GM19372 (cell line): ENCODE measurements around the gene RINT1.

Experiments used
- ATAC-seq: cut with Tn5 transposase; IDR thresholded peaks from one replicate; pipeline ENCODE4 v1.9.1; 2021; ENCODE audit warnings: mild to moderate bottlenecking, low read depth, moderate library complexity; ENCODE audit not compliant: unreplicated experiment

Gene RINT1

DNA sequence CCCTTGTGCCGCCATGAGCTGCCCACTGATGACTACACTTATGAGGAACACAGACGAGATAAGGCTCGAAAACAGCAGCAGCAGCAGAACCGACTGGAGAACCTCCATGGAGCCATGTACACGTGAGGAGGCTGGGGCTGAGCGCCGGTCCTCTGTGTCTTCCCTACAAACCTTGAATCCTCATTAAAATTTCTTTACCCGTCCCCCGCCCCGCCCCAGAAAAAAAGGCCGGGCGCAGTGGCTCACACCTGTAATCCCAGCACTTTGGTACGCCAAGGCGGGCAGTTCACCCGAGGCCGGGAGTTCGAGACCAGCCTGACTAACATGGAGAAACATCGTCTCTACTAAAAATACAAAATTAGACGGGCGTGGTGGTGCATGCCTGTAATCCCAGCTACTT is 1.5 kb upstream of the RINT1 start:
- no peak for ATAC-seq

DNA sequence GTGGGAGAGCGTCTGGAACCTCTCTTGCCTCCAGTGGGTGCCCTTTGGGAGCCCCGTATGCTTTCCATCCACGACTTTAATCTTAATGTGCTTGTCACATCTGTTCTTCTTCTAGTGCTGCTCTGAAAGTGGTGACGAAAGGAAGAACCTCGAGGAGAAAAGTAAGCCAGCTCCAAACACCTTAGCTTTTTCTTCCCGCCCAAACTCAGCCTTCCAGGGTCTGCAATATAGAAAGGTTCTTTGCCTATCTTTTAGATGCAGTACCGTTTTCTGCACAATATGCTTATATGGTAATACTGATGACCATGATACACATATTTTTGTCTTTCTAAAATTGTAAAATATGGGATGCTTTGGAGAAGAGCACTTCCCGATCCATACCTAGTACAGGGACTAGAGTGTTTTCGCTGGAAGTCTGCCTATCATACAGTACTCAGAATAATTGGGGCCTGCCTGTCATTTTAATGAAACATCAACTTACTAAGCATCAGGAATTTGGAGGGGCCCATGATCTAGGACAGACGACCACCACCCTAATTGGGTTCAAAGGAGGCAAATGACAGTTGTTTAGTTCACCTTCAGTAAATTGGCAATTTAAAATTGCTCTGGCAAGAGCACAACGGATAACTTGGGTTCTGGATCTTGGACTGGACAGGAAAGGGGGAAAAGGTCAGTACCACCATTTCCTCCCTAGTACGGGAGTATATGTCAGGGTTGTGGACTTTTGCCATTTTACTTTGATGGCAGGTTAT is 884 bp downstream of the RINT1 start:
- no peak for ATAC-seq

DNA sequence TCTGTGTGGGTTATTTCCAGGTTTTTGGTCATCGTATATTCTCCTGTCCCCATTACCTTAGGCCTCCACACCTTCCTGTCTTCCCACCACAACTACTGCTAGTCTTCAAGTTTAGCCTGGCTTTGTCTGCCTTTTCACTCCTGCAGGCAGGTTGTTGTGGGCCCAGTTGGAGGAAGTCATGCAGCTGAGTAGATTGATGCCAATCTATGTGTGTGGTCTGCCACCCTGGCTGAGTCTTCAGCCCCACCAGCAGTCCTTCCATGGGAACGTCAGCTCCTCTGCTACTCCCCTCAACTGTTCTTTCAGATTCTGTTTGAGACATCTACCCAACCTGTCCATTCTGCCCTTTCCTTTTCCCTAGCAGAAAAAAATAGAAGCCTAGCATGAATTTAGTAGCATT is 6.3 kb downstream of the RINT1 start:
- no peak for ATAC-seq

DNA sequence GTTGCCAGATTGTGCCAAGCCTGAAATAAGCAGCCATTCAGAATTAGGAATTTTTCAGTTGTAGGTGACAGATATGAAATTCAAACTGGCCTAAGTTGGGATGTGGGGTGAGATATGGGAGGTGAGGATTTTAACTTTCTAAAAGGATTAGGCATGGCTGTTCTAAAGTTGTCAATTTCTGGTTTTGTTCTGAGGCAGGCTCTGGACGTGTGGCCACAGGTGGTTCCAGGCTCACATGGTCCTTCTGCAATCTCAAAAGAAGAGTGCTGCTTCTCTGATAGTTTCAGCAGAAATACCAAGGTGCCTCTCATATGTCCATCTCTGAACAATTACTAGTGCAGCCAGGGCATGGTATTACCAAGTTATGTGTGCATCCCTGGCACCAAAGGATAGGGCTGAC is 27.9 kb downstream of the RINT1 start:
- ATAC-seq, result no peak

DNA sequence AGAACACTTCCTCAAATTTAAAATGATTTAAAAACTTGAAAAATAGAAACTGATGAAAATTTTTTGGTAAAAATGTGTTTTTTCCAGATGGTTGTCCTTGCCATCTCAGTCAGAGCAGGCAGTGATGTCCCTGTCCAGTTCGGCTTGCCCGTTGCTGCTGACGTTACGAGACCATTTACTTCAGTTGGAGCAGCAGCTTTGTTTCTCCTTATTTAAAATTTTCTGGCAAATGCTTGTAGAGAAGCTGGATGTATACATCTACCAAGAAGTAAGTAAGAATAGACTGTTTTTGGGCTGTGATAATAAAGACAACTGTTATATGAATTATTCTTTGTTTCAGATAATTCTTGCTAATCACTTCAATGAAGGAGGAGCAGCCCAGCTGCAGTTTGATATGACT is 33.2 kb downstream of the RINT1 start:
- ATAC-seq, result no peak

DNA sequence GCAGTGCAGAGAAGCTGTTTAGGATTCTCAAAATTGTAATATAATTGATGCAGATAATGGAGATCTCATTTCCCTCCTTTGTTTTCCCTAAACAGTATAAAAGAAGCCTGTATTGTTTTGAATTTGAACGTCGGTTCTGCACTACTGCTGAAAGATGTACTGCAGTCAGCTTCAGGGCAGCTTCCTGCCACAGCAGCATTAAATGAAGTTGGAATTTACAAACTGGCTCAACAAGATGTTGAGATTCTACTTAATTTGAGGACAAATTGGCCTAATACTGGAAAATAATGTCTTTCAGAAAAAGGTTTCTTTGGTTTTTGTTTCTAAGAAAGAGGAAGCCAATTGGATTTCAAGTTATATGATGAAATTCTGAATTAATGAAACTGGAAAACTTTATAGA is 35.0 kb downstream of the RINT1 start:
- ATAC-seq, result no peak

DNA sequence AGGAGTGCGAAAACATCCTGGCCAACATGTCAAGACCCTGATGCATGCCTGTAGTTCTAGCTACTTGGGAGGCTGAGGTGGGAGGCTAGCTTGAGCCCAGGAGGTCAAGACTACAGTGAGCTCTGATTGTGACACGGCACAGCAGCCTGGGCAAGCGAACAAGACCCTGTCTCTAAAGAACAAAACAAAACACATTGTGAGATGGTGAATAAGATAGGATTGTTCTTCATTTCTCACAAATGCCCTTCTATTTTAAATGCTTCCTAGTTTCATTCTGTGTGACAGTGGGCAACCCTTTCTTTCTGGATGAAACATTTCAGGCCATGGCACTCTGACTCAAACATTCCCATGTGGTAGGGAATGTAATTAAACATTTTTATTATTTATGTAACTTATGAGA is 35.8 kb downstream of the RINT1 start:
- no peak for ATAC-seq

DNA sequence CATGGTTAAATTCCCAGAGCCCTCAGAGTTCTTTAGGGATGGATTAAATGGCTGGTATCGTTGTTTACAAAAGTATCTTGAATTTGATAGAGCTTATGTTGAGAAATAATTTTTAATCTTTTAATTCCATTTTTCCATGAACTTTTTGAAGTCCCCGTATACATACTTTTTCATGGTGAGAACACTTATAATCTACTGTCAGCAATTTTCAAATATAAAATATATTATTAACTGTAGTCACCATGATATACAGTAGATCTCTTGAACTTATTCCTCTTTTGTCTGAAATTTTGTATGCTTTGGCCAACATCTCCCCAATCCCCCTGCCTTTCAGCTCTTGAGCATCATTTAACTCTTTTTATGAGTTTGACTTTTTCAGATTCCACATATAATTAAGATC is 39.9 kb downstream of the RINT1 start:
- ATAC-seq, result no peak

DNA sequence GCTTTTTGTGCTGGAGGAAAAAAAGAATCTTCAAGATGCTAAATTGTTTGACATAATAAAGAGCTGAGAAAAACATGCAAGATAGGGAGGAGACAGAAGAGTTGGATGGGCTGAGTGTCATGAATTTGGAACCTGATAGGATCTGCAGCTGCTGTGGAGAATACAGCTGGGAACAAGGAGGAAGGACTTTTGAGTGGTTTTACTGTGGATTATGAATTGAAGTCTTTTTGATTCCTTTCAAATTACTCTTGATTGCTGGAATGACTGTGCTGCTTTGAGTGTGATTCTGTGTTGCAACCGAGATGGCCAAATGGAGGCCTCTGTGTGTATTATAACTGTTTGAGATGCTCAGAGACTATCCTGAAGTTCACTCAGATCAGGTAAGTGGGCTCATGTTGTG is 45.2 kb downstream of the RINT1 start:
- no peak for ATAC-seq

DNA sequence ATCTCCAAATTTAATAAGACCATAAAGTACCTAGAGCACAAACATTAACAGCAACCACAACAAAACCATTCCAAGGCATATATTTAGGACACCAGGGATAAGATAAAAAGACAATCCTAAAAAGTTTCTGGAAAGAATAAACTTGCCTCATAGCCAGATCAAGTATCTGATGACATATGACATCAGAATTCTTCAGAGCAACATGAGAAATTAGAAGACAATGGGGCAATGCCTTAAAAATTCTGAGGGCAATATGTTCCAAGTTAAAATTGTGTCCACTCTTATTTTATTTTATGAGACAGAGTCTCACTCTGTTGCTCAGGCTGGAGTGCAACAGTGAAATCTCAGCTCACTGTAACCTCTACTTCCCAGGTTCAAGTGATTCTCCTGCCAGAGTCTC is 46.5 kb downstream of the RINT1 start:
- ATAC-seq, result no peak

DNA sequence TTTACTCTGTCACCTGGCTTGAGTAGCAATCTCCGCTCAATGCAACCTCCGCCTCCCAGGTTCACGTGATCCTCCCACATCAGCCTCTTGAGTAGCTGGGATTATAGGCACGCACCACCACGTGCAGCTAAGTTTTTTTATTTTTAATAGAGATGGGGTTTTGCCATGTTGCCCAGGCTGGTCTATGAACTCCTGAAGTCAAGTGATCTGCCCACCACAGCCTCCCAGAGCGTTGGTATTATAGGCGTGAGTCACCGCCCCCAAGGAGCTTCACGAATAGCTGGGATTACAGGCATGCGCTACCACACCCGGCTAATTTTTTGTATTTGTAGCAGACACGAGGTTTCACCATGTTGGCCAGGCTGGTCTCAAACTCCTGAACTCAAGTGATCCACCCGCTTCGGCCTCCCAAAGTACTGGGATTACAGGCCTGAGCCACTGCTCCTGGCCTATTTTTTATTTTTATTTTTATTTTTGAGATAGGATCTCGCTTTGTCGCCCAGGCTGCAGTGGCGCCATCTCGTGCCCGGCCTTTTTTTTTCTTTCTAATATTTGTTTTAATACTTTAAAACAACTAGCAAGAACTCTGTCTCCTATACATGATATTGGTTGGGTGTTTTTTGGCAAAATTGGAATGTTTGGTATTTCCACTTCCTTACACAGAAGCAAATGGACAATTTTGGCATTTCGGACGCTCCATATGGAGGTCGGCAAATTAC is 48.2 kb downstream of the RINT1 start:
- ATAC-seq, result no peak

DNA sequence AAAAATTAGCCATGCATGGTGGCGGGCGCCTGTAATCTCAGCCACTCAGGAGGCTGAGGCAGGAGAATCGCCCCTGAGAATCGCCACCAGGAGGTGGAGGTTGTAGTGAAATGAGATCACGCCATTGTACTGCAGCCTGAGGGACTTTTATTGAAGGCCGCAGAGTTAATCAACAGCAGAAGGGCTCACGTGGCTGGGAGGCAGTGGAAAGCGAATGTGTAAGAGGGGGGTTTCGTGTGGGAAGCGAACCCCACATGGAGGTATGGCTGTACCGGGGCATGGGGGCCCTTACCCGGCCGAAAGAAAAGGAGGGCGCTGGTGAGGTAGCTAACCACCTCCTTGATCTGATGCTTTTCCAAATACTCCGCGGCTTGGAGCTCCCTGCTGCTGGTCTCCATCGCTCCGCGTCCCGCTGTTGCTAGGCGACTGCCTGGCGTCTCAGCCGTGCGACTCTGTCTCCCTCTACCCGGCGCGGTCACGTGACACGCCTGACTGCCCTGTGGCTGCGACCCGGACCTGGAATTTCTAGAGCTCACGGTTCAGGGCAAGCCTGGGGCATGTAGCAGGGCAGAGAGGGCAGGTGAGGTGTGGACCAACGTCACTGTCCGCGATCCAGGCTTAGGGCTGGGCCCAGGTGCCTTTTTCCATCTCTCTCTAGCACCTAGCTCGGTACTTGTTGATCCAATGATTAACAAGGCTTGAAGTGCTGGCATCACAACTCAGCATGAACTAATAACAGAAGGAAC is 49.2 kb downstream of the RINT1 start, which contains the start of gene EFCAB10:
Gene EFCAB10 (minus strand): TSS at position 428 of the 746 bp plus-strand sequence. CDS start 30 bp downstream, at position 398.
- ATAC-seq, result no peak

DNA sequence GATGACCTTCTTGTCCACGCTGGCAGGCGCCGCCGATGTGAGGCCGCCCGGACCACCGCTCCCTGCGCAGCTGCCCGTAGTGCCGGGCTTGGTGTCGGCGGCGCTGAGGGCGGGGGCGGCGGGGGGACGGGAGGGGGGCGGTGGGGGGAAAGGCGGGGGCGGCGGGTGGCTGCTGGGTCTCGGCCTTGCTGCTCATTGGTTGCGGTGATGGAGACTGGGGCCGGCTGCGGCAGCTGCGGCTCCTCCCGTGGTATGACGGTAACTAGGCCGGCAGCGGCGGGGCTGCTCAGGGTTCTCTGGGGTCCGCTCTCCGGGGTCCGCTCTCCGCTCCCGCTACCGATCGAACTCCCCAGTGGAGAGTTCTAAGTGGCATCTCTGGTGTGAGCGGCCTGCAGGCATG is 51.1 kb downstream of the RINT1 start:
- no peak for ATAC-seq

DNA sequence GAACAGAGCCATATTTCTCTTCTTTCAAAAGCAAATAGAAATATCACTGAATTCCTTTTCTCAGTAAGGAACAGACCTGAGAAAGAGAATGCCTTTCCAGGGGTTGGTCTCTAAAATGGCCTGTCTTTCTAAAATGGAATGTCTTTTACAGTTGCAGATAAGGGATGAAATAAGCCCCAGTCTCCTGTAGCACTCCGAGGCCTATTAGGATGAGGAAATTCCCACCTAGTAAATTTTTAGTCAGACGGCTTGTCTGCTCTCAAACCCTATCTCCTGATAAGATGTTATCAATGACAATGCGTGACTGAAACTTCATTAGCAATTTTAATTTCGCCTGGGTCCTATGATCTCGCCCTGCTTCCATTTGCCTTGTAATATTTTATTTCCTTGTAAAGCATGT is 52.2 kb downstream of the RINT1 start:
- no peak for ATAC-seq

DNA sequence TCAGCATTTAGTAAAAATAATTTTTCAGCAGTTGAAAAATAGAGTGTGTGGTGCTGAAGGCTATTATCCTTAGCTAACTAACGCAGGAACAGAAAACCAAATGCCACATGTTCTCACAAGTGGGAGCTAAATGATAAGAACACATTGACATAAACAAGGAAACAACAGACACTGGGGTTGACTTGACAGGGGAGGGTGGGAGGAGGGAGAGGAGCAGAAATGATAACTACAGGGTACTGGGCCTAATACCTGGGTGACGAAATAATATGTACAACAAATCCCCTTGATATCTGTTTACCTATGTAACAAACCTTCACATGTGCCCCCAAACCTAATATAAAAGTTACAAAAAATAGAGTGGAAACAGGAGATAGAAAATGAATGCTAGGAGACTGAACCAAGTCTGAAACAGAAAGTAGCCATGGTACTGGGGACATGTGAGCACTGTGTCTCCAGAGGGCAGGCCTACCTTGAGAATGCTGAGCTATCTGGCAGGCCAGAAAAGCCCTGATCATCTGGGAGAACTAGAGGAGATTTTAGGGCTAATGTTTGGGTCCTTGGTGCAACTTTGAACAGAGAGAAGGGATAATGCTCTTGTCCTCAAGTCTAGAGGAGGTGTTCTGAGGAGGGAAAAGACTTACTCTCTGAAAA is 54.0 kb downstream of the RINT1 start:
- ATAC-seq, result no peak

DNA sequence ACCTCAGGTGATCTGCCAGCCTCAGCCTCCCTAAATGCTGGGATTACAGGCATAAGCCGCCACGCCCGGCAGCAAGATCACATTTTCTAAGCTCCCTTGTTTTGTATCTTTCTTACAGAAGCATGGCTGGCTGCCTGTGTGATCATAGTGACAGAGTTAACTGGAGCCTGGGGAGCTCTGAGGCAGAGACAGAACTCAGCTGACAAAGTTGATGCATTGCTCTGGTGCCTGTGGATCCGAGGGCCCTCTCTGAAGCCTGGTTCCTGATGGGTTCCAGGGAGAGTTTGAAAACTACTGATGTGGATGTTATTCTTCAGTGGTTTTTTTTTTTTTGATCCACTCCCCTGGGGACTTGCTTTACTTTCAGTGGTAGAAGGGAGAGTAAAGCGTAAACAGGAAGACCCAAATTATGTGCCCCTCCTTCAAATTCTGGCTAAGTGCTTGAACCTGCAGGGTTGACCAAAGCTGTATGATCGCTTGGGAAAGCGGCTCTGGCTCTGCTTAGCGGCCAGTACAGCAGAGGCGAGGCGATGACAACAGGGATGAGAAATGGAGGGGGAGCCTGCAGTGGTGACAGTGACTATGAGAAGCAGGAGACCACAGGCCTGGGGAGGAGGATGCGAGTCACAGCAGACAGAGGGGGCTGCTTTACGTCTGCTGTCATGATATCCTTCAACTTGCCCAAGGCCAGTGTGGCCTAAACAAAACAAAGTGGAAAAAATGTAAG is 56.1 kb downstream of the RINT1 start:
- ATAC-seq, result no peak

DNA sequence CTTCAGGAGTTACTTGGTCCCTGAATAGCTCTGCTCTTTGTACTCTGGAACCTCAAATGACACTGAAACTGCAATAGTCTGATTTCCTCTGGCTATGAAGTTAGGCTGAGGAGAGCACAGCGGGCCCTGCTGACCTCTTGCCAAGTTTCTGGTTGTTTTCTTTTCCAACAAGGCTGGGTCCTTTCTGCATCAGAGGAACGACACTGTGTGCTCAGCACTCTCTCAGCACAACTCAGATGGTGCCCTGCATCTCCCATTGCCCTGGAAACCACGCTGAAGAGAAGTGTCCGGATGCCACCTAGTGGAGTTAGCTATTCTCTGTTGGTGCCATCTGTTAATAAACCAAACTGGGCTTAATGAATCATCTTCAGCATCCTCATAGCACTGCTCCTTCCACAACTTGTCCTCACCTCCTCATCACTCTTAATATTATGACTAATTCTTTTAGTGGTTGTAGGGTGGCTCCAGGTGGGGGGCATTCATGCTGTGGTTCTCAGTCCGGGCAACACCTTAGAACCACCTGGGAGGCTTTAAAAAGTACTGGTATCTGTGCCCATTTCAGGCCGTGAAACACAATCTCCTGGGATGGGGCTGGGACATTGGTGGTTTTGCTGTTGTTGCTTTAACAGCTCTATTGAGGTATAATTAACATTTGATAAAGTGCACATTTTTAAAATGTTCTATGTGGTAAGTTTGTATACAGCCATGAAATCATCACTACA is 57.5 kb downstream of the RINT1 start:
- ATAC-seq, result peak; percentile 79

DNA sequence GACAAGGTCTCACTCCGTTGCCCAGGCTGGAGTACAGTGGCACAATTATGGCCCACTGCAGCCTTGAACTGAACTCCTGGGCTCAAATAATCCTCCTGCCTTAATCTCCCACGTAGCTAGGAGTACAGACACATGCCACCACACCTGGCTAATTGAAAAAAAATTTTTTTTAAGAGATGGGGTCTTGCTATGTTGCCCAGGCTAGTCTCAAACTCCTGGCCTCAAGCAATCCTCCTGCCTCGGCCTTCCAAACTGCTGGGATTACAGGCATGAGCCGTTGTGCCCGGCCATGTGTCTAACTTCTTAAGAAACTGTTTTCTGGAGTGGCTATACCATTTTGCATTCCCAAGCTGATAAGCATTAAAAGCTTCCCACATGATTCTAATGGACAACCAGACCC is 58.8 kb downstream of the RINT1 start:
- ATAC-seq, result no peak

DNA sequence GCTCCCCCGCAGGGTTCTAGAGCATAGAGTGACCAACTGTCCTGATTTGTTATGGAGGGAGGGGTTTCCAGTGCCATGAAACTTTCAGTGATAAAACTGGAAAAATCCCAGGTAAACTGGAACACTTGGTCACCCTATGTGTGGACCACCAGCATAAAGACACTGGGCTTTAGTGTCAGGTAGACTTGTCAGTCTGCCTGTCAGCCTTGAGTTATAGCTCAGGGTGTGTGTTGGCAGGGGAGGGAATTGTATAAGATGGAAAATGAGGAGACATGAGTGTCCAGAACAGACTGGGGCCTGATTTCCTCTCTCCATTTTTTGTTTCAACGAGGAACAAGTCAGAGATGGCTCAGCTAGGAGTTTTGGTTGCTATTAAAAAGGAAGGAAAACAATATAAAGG is 59.5 kb downstream of the RINT1 start:
- no peak for ATAC-seq

DNA sequence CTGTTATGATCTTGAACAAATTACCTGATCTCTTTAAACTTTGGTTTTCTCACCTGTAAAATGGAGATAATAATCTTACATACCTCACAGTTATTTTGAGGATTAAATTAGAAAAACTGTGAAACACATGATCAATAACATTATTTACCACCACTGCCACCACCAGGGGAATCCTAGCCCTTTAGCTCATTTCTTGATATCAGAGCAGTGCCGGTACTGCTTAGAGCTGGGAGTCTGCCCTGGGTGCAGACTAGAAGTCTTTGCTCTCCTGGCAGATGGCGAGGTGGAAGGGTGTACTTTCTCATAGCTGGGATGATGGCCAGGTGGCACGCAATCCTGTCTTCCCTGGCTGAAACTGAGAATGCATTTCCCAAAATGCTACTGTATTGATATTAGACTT is 62.0 kb downstream of the RINT1 start:
- ATAC-seq, result no peak
